HEK293 (cell line): ENCODE data around the gene BMPR1A.

Source experiments
- BCL11A ChIP-seq: fragments of 450-650 bp; formaldehyde crosslinking; IDR thresholded peaks from 2 replicates; pipeline ENCODE4 v1.5.1; 2016; ENCODE audit warnings: low read depth, missing biosample characterization, missing genetic modification characterization
- YY1 ChIP-seq: fragments of 450-650 bp; formaldehyde crosslinking; IDR thresholded peaks from 2 replicates; pipeline ENCODE4 v1.5.1; 2018; ENCODE audit warnings: missing biosample characterization, missing genetic modification characterization
- ZBTB48 ChIP-seq: fragments of 450-650 bp; formaldehyde crosslinking; IDR thresholded peaks from 2 replicates; pipeline ENCODE4 v1.5.1; 2016; ENCODE audit warnings: missing biosample characterization, missing genetic modification characterization
- ZNF274 ChIP-seq, 2 experiments: fragments of 200-500 bp in 1 of 2; fragments of 450-650 bp in 1 of 2; sonication (Bioruptor generic) in 1 of 2; formaldehyde crosslinking in 1 of 2; IDR thresholded peaks; 2 replicates each; pipeline versions ENCODE4 v1.5.1 to v1.6.1; 2014 to 2016; ENCODE audit warnings: borderline replicate concordance in 1 of 2, inconsistent platforms in 1 of 2, low read length in 1 of 2, missing biosample characterization in 1 of 2, missing genetic modification characterization in 1 of 2
- ZNF677 ChIP-seq: fragments of 450-650 bp; IDR thresholded peaks from 2 replicates; pipeline ENCODE4 v1.5.0; 2018; ENCODE audit warnings: missing biosample characterization, mild to moderate bottlenecking, missing genetic modification characterization, moderate library complexity
- TF ChIP-seq, protein P1 (sequence below): fragments of 450-650 bp; formaldehyde crosslinking; IDR thresholded peaks from 2 replicates; pipeline ENCODE4 v1.5.1; 2016; ENCODE audit warnings: missing biosample characterization, missing genetic modification characterization
- TF ChIP-seq, protein P2 (sequence below): fragments of 450-650 bp; formaldehyde crosslinking; IDR thresholded peaks from 2 replicates; pipeline ENCODE4 v1.5.1; 2016; ENCODE audit warnings: missing biosample characterization, missing genetic modification characterization
- TF ChIP-seq, protein P3 (sequence below): fragments of 450-650 bp; formaldehyde crosslinking; IDR thresholded peaks from 2 replicates; pipeline ENCODE4 v1.5.1; 2016; ENCODE audit warnings: missing biosample characterization, missing genetic modification characterization
- TF ChIP-seq, protein P4 (sequence below): fragments of 450-650 bp; formaldehyde crosslinking; IDR thresholded peaks from 2 replicates; pipeline ENCODE4 v1.5.1; 2016; ENCODE audit warnings: missing biosample characterization, missing genetic modification characterization, low read depth

DNA sequence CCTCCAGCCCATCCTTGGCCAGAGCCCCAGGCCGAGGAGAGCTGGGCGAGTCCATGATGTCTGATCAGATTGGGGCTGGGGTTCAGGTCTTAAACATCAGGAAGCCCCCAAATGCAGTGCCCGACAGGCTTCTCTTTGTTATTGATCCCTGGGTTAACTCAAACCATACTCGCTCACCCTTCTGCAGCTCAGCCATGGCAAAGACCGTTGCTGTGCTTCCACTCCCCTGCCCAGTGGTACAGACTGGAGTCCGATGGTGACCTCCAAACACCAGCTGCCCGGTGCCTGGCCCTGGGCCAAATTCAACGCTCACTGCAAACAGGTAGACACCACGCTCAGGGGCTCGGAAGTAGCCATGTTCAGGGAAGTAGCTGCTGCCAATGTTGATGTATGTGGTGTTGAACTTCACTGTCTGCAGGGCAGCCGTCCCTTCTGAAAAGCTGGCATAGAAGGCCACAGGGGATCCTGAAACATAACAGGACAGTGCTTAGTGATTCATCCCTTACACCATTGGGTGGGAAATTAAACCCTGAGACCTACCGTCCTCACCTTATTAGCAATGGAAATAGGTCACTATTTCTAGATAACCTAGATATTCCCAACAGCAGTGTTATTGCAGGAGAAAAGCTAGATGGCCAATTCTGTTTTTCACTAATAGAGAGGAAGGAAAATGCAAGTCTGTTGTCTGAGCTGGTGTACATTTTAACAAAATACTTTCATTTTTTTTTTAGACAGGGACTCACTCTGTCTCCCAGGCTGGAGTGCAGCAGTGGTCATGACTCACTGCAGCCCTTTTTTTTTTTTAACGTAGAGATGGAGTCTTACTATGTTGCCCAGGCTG, 180.5 kb downstream of the BMPR1A start:
- TF ChIP-seq, protein P1, sequence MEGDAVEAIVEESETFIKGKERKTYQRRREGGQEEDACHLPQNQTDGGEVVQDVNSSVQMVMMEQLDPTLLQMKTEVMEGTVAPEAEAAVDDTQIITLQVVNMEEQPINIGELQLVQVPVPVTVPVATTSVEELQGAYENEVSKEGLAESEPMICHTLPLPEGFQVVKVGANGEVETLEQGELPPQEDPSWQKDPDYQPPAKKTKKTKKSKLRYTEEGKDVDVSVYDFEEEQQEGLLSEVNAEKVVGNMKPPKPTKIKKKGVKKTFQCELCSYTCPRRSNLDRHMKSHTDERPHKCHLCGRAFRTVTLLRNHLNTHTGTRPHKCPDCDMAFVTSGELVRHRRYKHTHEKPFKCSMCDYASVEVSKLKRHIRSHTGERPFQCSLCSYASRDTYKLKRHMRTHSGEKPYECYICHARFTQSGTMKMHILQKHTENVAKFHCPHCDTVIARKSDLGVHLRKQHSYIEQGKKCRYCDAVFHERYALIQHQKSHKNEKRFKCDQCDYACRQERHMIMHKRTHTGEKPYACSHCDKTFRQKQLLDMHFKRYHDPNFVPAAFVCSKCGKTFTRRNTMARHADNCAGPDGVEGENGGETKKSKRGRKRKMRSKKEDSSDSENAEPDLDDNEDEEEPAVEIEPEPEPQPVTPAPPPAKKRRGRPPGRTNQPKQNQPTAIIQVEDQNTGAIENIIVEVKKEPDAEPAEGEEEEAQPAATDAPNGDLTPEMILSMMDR: no peak
- TF ChIP-seq, protein P2, sequence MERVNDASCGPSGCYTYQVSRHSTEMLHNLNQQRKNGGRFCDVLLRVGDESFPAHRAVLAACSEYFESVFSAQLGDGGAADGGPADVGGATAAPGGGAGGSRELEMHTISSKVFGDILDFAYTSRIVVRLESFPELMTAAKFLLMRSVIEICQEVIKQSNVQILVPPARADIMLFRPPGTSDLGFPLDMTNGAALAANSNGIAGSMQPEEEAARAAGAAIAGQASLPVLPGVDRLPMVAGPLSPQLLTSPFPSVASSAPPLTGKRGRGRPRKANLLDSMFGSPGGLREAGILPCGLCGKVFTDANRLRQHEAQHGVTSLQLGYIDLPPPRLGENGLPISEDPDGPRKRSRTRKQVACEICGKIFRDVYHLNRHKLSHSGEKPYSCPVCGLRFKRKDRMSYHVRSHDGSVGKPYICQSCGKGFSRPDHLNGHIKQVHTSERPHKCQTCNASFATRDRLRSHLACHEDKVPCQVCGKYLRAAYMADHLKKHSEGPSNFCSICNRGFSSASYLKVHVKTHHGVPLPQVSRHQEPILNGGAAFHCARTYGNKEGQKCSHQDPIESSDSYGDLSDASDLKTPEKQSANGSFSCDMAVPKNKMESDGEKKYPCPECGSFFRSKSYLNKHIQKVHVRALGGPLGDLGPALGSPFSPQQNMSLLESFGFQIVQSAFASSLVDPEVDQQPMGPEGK: no peak
- TF ChIP-seq, protein P3, sequence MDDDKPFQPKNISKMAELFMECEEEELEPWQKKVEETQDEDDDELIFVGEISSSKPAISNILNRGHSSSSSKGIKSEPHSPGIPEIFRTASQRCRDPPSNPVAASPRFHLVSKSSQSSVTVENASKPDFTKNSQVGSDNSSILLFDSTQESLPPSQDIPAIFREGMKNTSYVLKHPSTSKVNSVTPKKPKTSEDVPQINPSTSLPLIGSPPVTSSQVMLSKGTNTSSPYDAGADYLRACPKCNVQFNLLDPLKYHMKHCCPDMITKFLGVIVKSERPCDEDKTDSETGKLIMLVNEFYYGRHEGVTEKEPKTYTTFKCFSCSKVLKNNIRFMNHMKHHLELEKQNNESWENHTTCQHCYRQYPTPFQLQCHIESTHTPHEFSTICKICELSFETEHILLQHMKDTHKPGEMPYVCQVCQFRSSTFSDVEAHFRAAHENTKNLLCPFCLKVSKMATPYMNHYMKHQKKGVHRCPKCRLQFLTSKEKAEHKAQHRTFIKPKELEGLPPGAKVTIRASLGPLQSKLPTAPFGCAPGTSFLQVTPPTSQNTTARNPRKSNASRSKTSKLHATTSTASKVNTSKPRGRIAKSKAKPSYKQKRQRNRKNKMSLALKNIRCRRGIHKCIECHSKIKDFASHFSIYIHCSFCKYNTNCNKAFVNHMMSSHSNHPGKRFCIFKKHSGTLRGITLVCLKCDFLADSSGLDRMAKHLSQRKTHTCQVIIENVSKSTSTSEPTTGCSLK (tag by site-specific recombination): no peak
- no peak for TF ChIP-seq ZBTB48
- TF ChIP-seq YY1 (tag by site-specific recombination): no peak
- TF ChIP-seq ZNF274 (IDR thresholded peaks at IDR 0.05; ENCODE audit: low read length): no peak
- no peak for TF ChIP-seq ZNF274 (tag by site-specific recombination; IDR thresholded peaks at IDR 0.05; ENCODE audit: borderline replicate concordance)
- TF ChIP-seq ZNF677 (tag by site-specific recombination): no peak
- TF ChIP-seq, protein P4, sequence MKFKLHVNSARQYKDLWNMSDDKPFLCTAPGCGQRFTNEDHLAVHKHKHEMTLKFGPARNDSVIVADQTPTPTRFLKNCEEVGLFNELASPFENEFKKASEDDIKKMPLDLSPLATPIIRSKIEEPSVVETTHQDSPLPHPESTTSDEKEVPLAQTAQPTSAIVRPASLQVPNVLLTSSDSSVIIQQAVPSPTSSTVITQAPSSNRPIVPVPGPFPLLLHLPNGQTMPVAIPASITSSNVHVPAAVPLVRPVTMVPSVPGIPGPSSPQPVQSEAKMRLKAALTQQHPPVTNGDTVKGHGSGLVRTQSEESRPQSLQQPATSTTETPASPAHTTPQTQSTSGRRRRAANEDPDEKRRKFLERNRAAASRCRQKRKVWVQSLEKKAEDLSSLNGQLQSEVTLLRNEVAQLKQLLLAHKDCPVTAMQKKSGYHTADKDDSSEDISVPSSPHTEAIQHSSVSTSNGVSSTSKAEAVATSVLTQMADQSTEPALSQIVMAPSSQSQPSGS (tag by site-specific recombination): no peak
- no peak for TF ChIP-seq BCL11A (tag by site-specific recombination)
